ENCODE measurements around the gene SCYGR8.
"Not testable (repeated sequence)": the region's sequence is repeated elsewhere in the genome, so short reads cannot be mapped to it uniquely, and the experiment has no call there.

Gene SCYGR8

DNA sequence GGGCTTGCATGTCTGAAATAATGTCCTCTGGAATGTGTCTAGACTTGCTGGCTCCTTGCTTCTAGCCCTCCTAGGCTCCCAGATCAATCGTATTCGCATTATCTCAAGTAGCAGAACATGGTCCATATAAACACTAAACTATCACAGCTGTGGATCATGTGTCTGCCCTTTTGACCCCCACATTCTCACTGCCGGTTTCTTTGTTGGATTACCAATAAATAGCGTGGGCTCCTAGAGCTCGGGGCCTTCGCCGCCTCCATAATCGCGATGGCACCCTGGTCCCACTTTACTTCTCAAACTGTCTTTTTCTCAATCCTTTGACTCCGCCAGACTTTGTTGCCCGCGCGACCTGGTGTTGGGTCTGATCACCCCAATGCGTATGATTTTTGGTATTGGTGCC, 6.3 kb upstream of the SCYGR8 start:
- Histone ChIP-seq H3K4me3 (ENCODE audit: low read depth in 1 of 2, low read length in 1 of 2) (no peak overlapping the region), H3K4me1 (ENCODE audit: control insufficient read depth in 1 of 2, insufficient read depth in 1 of 2, low read depth in 1 of 2, low read length in 1 of 2) (no peaks in the 10 kb centered on the region), H3K27me3 (no peaks in the 10 kb centered on the region), H3K9me3 (no peaks in the 10 kb centered on the region), H3K27ac (no peak overlapping the region), H3K36me3 (no peaks in the 10 kb centered on the region)
- TF ChIP-seq, protein P1, sequence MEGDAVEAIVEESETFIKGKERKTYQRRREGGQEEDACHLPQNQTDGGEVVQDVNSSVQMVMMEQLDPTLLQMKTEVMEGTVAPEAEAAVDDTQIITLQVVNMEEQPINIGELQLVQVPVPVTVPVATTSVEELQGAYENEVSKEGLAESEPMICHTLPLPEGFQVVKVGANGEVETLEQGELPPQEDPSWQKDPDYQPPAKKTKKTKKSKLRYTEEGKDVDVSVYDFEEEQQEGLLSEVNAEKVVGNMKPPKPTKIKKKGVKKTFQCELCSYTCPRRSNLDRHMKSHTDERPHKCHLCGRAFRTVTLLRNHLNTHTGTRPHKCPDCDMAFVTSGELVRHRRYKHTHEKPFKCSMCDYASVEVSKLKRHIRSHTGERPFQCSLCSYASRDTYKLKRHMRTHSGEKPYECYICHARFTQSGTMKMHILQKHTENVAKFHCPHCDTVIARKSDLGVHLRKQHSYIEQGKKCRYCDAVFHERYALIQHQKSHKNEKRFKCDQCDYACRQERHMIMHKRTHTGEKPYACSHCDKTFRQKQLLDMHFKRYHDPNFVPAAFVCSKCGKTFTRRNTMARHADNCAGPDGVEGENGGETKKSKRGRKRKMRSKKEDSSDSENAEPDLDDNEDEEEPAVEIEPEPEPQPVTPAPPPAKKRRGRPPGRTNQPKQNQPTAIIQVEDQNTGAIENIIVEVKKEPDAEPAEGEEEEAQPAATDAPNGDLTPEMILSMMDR (IDR thresholded peaks at IDR 0.05) = no peak

DNA sequence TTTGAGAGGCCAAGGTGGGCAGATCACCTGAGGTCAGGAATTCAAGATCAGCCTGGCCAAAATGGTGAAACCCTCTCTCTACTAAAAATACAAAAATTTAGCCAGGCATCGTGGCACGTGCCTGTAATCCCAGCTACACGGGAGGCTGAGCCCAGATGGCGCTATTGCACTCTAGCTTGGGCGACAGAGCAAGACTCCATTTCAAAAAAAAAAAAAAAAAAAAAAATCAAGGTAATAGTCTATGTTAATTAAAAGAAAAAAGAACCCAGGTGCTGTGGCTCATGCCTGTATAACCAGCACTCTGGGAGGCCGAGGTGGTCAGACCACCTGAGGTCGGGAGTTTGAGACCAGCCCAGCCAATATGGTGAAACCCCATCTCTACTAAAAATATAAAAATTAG, 5.0 kb upstream of the SCYGR8 start:
- H3K36me3 ChIP-seq, H3K9me3 ChIP-seq: not testable (repeated sequence)

DNA sequence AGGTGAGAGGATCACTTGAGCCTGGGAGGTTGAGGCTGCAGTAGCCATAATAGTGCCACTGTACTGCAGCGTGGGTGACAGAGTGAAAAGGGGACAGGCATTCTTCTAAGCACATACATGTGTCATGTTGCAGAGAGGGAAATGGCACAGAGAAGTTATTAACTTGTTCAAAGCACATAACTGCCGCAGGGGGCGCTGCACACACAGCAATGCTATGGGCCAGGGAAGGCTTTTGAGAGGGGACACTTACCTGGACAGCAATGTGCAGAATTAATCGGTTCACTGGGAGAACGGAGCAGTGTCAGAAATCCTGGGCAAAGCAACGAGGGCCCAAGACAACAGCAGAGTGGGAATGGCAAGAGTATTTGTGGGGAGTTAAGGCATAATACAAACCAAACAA, 2.4 kb downstream of the SCYGR8 start:
- no peaks in the 10 kb centered on the region for H3K36me3 ChIP-seq
- H3K4me3 ChIP-seq (ENCODE audit: low read depth in 1 of 2, low read length in 1 of 2) = no peak overlapping the region
- no peaks in the 10 kb centered on the region for H3K9me3 ChIP-seq
- no peaks in the 10 kb centered on the region for H3K27me3 ChIP-seq
- no peak overlapping the region for H3K27ac ChIP-seq
- H3K4me1 ChIP-seq (ENCODE audit: control insufficient read depth in 1 of 2, insufficient read depth in 1 of 2, low read depth in 1 of 2, low read length in 1 of 2) = no peaks in the 10 kb centered on the region
- TF ChIP-seq, protein P1 (IDR thresholded peaks at IDR 0.05) = no peak

More for the DNA sequence above, 5.0 kb upstream of the SCYGR8 start:
- not testable (repeated sequence) for H3K27ac ChIP-seq; H3K4me3 ChIP-seq (ENCODE audit: low read depth in 1 of 2, low read length in 1 of 2); H3K27me3 ChIP-seq; H3K4me1 ChIP-seq (ENCODE audit: control insufficient read depth in 1 of 2, insufficient read depth in 1 of 2, low read depth in 1 of 2, low read length in 1 of 2)

DNA sequence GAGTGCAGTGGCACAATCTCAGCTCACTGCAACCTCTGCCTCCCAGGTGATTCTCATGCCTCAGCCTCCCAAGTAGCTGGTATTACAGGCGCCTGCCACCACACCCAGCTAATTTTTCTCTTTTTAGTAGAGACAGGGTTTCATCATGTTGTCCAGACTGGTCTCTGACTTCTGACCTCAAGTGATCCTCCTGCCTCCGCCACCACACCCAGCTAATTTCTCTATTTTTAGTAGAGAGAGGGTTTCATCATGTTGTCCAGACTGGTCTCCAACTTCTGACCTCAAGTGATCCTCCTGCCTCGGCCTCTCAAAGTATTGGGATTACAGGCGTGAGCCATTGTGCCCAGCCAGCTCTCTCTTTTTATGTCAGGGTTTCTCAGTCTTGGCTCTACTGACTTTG, 10.6 kb downstream of the SCYGR8 start:
- not testable (repeated sequence) for H3K9me3 ChIP-seq; H3K36me3 ChIP-seq; H3K4me3 ChIP-seq (ENCODE audit: low read depth in 1 of 2, low read length in 1 of 2); H3K4me1 ChIP-seq (ENCODE audit: control insufficient read depth in 1 of 2, insufficient read depth in 1 of 2, low read depth in 1 of 2, low read length in 1 of 2); H3K27me3 ChIP-seq; H3K27ac ChIP-seq

DNA sequence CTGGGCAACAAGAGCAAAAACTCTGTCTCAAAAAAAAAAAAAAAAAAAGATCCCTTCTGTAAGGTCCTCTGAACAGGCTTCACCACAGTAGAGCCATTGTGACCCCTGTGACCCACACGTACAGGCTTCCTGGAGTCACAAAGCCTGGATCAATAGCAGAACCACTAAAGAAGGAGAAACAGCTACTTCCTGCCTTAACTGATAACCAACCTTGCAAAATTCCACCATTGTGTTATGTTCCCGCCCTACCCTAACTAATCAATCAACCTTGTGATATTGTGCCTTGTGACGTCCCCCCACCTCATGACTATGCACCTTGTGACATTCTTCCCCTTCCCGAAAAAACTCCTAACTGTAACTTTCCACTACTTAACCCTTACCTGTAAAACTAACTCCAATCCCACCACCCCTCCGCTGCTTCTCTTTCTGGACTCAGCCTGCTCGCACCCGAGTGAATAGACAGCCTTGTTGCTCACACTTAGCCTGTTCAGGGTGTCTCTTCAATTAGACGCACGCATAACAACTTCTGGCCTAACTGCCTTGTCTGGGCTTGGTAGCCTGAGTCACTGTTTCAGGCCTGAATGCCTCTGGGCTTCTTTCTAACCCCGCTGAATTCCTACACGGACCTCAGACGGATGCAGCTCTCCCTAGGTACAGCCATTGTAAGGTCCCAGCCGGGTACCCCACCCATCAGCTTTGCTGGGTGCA, 13.9 kb downstream of the SCYGR8 start:
- H3K27me3 ChIP-seq = no peaks in the 10 kb centered on the region
- TF ChIP-seq, protein P1 (IDR thresholded peaks at IDR 0.05) = no peak
- no peaks in the 10 kb centered on the region for H3K4me1 ChIP-seq (ENCODE audit: control insufficient read depth in 1 of 2, insufficient read depth in 1 of 2, low read depth in 1 of 2, low read length in 1 of 2)
- no peaks in the 10 kb centered on the region for H3K36me3 ChIP-seq
- H3K4me3 ChIP-seq (ENCODE audit: low read depth in 1 of 2, low read length in 1 of 2) = no peak overlapping the region
- H3K9me3 ChIP-seq = no peaks in the 10 kb centered on the region
- no peak overlapping the region for H3K27ac ChIP-seq

DNA sequence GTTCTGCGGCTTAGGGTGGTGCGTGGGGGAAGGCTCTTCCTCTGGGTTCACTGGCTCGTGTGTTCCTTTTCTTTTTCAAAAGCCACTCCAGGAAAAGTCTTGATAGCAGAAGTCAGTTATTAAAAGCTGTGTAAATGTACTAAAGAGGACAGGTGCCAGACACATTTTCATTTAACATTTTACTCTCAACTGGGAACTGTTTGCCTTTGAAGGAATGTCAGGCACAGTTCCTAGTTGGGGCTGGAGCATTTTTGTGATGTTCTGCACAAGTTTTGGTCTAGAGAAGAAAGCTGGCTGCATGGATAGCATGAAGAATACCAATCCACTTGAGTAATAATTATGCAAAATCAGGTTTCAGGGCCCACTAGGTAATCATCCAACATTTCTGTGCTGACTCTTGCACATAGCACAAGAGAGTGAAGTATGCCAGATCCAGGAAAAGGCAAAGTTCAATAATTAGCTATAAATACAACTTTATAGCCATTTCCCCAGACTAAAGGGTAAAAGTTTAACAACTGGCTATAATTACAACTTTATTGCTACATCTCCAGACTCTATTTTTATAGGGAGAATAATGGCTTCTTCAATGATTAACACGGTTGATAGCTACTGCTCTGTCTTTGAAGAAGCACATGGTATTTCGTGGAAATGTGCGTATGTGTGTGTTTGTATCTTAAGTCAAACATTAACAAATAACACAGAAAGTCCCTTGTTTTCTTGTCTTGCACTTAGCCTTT, 16.2 kb downstream of the SCYGR8 start:
- Histone ChIP-seq H3K4me1 (ENCODE audit: control insufficient read depth in 1 of 2, insufficient read depth in 1 of 2, low read depth in 1 of 2, low read length in 1 of 2) (no peaks in the 10 kb centered on the region), H3K9me3 (no peaks in the 10 kb centered on the region), H3K27me3 (no peaks in the 10 kb centered on the region), H3K36me3 (no peaks in the 10 kb centered on the region), H3K27ac (no peak overlapping the region), H3K4me3 (ENCODE audit: low read depth in 1 of 2, low read length in 1 of 2) (no peak overlapping the region)
- TF ChIP-seq, protein P1 (IDR thresholded peaks at IDR 0.05) = no peak
